ENCODE data around the gene TRERF1. TPM values are rescaled to one million over a fixed set of nuclear protein-coding genes. Genes with fewer than 3 reads are reported as not detected.

TRERF1 gene
- total RNA-seq, 1 experiment from 2014 or later = 14.5 TPM

GRCh38 chr6:42440027-42440426 lies 11.7 kb downstream of the TRERF1 start:
- ChIA-PET POLR2A (ENCODE audit: unreplicated experiment) (no interaction called here), CTCF (no interaction called here)
- Histone ChIP-seq H2AFZ (no peak overlapping the region), H3K27ac (no peak overlapping the region), H3K27me3 (ENCODE audit: insufficient read depth, low read depth) (no peaks in the 10 kb centered on the region), H3K4me2 (no peak overlapping the region), H3K36me3 (ENCODE audit: low read depth) (no peaks in the 10 kb centered on the region), H3K9me3 (ENCODE audit: insufficient read depth, low read depth) (peaks cover 3% of the 10 kb centered on the region; the same call in 1 of the 2 replicates), H3K79me2 (ENCODE audit: low read depth) (peaks cover 67% of the 10 kb centered on the region), H4K20me1 (ENCODE audit: insufficient read depth) (no peaks in the 10 kb centered on the region; the same call in 1 of the 2 replicates), H3F3A (ENCODE audit: insufficient read depth, low read depth) (no peaks in the 10 kb centered on the region), H3K4me1 (replicated peaks; ENCODE audit: insufficient read depth) (peaks cover 8% of the 10 kb centered on the region), H3K9me2 (ENCODE audit: insufficient read depth) (no peaks in the 10 kb centered on the region), H3K4me3 (no peak overlapping the region)
- TF ChIP-seq CTCF (conservative IDR thresholded peaks at IDR 0.05) = no peak
- no peak for TF ChIP-seq EZH2 (IDR thresholded peaks at IDR 0.05; ENCODE audit: low read depth)
- intact Hi-C loops (cut with micrococcal nuclease; ENCODE audit: unreplicated experiment) = no loop called here
- no TSS peak for BruUV-seq (replicated peaks)
- no peak for DNase-seq

DNA sequence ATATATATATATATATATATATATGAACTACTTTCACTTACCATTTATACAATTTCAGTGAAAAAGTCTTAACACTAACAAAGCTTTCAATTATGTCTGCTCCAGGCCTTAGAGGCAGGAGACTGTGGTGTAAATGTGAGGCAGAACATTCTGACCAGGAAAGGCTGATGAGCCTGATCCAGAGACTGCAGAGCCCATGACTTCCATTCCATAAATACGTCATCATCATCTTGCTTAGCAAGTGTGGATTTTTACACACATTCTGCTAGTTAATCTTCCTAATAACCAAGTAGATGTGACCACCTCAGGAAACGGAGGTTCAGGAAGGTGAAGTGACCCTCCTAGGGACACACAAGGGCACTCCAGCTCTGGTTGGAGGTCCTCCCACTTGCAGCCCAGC lies 14.9 kb downstream of the TRERF1 start:
- H2AFZ ChIP-seq = no peak overlapping the region
- H3F3A ChIP-seq (ENCODE audit: insufficient read depth, low read depth) = peaks cover 3% of the 10 kb centered on the region; the same call in 1 of the 2 replicates
- H3K27me3 ChIP-seq (ENCODE audit: insufficient read depth, low read depth) = no peaks in the 10 kb centered on the region
- no peaks in the 10 kb centered on the region for H3K4me1 ChIP-seq (replicated peaks; ENCODE audit: insufficient read depth)
- no peak for DNase-seq
- peaks cover 53% of the 10 kb centered on the region for H3K79me2 ChIP-seq (ENCODE audit: low read depth)
- no peak for TF ChIP-seq CTCF (conservative IDR thresholded peaks at IDR 0.05)
- no peak for TF ChIP-seq EZH2 (IDR thresholded peaks at IDR 0.05; ENCODE audit: low read depth)
- no peak overlapping the region for H3K27ac ChIP-seq
- H3K4me2 ChIP-seq = no peak overlapping the region
- peaks cover 21% of the 10 kb centered on the region for H3K36me3 ChIP-seq (ENCODE audit: low read depth)
- CTCF ChIA-PET = no interaction called here
- H4K20me1 ChIP-seq (ENCODE audit: insufficient read depth) = no peaks in the 10 kb centered on the region; the same call in 1 of the 2 replicates
- H3K9me3 ChIP-seq (ENCODE audit: insufficient read depth, low read depth) = peaks cover 21% of the 10 kb centered on the region; the same call in 1 of the 2 replicates
- no peak overlapping the region for H3K4me3 ChIP-seq
- intact Hi-C loops (cut with micrococcal nuclease; ENCODE audit: unreplicated experiment) = no loop called here
- POLR2A ChIA-PET (ENCODE audit: unreplicated experiment) = no interaction called here
- BruUV-seq (replicated peaks) = no TSS peak
- H3K9me2 ChIP-seq (ENCODE audit: insufficient read depth) = no peaks in the 10 kb centered on the region

- POLR2A ChIA-PET (ENCODE audit: unreplicated experiment) = no interaction called here
- Histone ChIP-seq H3K9me3 (ENCODE audit: insufficient read depth, low read depth) (peaks cover 21% of the 10 kb centered on the region; the same call in 1 of the 2 replicates), H3K4me3 (no peak overlapping the region), H2AFZ (no peak overlapping the region), H3K9me2 (ENCODE audit: insufficient read depth) (no peaks in the 10 kb centered on the region), H3F3A (ENCODE audit: insufficient read depth, low read depth) (peaks cover 3% of the 10 kb centered on the region; the same call in 1 of the 2 replicates), H4K20me1 (ENCODE audit: insufficient read depth) (no peaks in the 10 kb centered on the region), H3K36me3 (ENCODE audit: low read depth) (peaks cover 21% of the 10 kb centered on the region), H3K27ac (no peak overlapping the region), H3K79me2 (ENCODE audit: low read depth) (peaks cover 45% of the 10 kb centered on the region), H3K4me1 (replicated peaks; ENCODE audit: insufficient read depth) (no peaks in the 10 kb centered on the region), H3K27me3 (ENCODE audit: insufficient read depth, low read depth) (no peaks in the 10 kb centered on the region), H3K4me2 (no peak overlapping the region)
- intact Hi-C loops (cut with micrococcal nuclease; ENCODE audit: unreplicated experiment) = no loop called here
- BruUV-seq (replicated peaks) = no TSS peak
- CTCF ChIA-PET = no interaction called here
- no peak for DNase-seq
- no peak for TF ChIP-seq CTCF (conservative IDR thresholded peaks at IDR 0.05)
- no peak for TF ChIP-seq EZH2 (IDR thresholded peaks at IDR 0.05; ENCODE audit: low read depth)
These were observed 17.5 kb downstream of the TRERF1 start for GRCh38 chr6:42434237-42434636.
